ENCODE data around the gene SLC22A12. TPM values are rescaled to one million over a fixed set of nuclear protein-coding genes. Genes with fewer than 3 reads are reported as not detected.

Gene SLC22A12
- total and polyA plus RNA-seq, 7 donors: not detected

GRCh38 chr11:64604458-64605243, 13.6 kb downstream of the SLC22A12 start:
- Histone ChIP-seq H3K4me3 (no peak overlapping the region), H3K27ac (no peak overlapping the region), H3K27me3 (no peaks in the 10 kb centered on the region), H3K9me3 (no peaks in the 10 kb centered on the region), H3K4me1 (peaks cover 0 to 8% (median 5%) of the 10 kb centered on the region in 4 donors), H3K36me3 (no peaks in the 10 kb centered on the region)
- TF ChIP-seq POLR2AphosphoS5 (IDR thresholded peaks at IDR 0.05) (no peak), POLR2A (IDR thresholded peaks at IDR 0.05) (no peak), EP300 (IDR thresholded peaks at IDR 0.05) (no peak), CTCF (IDR thresholded peaks at IDR 0.05) (no peak)
- 69 to 77% methylated on average over 7 of the region's 7 CpGs for WGBS, 2 donors
- intact Hi-C loops (cut with DNase I): no loop called here
- DNase-seq: no peak

- Histone ChIP-seq H3K27me3 (no peaks in the 10 kb centered on the region), H3K4me3 (no peak overlapping the region), H3K36me3 (no peaks in the 10 kb centered on the region), H3K9me3 (no peaks in the 10 kb centered on the region), H3K4me1 (peaks cover 0 to 8% (median 5%) of the 10 kb centered on the region in 4 donors), H3K27ac (no peak overlapping the region)
- WGBS, 2 donors: 67 to 80% methylated on average over 10 of the region's 10 CpGs
- intact Hi-C loops (cut with DNase I): no loop called here
- no peak for DNase-seq
- no peak for TF ChIP-seq POLR2A (IDR thresholded peaks at IDR 0.05)
- TF ChIP-seq EP300 (IDR thresholded peaks at IDR 0.05): no peak
- no peak for TF ChIP-seq POLR2AphosphoS5 (IDR thresholded peaks at IDR 0.05)
Measured at GRCh38 chr11:64605244-64605560, 14.2 kb downstream of the SLC22A12 start.

- Histone ChIP-seq H3K27me3 (no peaks in the 10 kb centered on the region), H3K4me3 (no peak overlapping the region), H3K9me3 (no peaks in the 10 kb centered on the region), H3K27ac (no peak overlapping the region), H3K4me1 (peaks cover 0 to 8% (median 5%) of the 10 kb centered on the region in 4 donors), H3K36me3 (no peaks in the 10 kb centered on the region)
- no peak for DNase-seq
- WGBS, 2 donors: 78 to 82% methylated on average over 21 of the region's 21 CpGs
- no peak for TF ChIP-seq POLR2A (IDR thresholded peaks at IDR 0.05)
- no peak for TF ChIP-seq CTCF (IDR thresholded peaks at IDR 0.05)
- TF ChIP-seq EP300 (IDR thresholded peaks at IDR 0.05): no peak
- no peak for TF ChIP-seq POLR2AphosphoS5 (IDR thresholded peaks at IDR 0.05)
- intact Hi-C loops (cut with DNase I): no loop called here
Measured at GRCh38 chr11:64605656-64606585, 14.9 kb downstream of the SLC22A12 start.

GRCh38 chr11:64606796-64607380, 15.9 kb downstream of the SLC22A12 start:
- 85 to 89% methylated on average over 23 of the region's 23 CpGs for WGBS, 2 donors
- H3K27ac ChIP-seq: peak overlapping the region in 1 of 4 donors; percentile 57
- H3K4me1 ChIP-seq: peaks cover 0 to 8% (median 5%) of the 10 kb centered on the region in 4 donors
- TF ChIP-seq POLR2AphosphoS5 (IDR thresholded peaks at IDR 0.05): no peak
- H3K27me3 ChIP-seq: no peaks in the 10 kb centered on the region
- no peak overlapping the region for H3K4me3 ChIP-seq
- no peaks in the 10 kb centered on the region for H3K36me3 ChIP-seq
- intact Hi-C loops (cut with DNase I): no loop called here
- H3K9me3 ChIP-seq: no peaks in the 10 kb centered on the region
- DNase-seq: no peak

- DNase-seq: no peak
- peak overlapping the region in 3 of 4 donors; percentile 34 to 63 (median 57) for H3K27ac ChIP-seq
- TF ChIP-seq POLR2A (IDR thresholded peaks at IDR 0.05): no peak
- TF ChIP-seq EP300 (IDR thresholded peaks at IDR 0.05): no peak
- TF ChIP-seq POLR2AphosphoS5 (IDR thresholded peaks at IDR 0.05): no peak
- no peak for TF ChIP-seq CTCF (IDR thresholded peaks at IDR 0.05)
- H3K27me3 ChIP-seq: no peaks in the 10 kb centered on the region
- H3K9me3 ChIP-seq: no peaks in the 10 kb centered on the region
- H3K4me3 ChIP-seq: peak overlapping the region; percentile 12 to 45 (median 36)
- intact Hi-C loops (cut with DNase I): no loop called here
- no peaks in the 10 kb centered on the region for H3K36me3 ChIP-seq
- H3K4me1 ChIP-seq: peaks cover 0 to 8% (median 5%) of the 10 kb centered on the region in 4 donors
- WGBS, 2 donors: 65 to 82% methylated on average over 55 of the region's 55 CpGs
Measured at GRCh38 chr11:64607381-64607985, 16.5 kb downstream of the SLC22A12 start.
